Breast epithelium (tissue), 3 donors: ENCODE data around the gene PDLIM7.
A peak's percentile ranks its signal among the peaks of the same experiment; 100 is the strongest.

Source experiments
- CTCF ChIP-seq, 3 donors: fragments of 450-650 bp; IDR thresholded peaks; one replicate each; pipeline ENCODE4 v1.5.1; 2016 to 2017; ENCODE audit warnings: antibody characterized with exemption in 3 of 3, mild to moderate bottlenecking in 3 of 3, moderate library complexity in 3 of 3
- POLR2A ChIP-seq: fragments of 450-650 bp; IDR thresholded peaks from one replicate; pipeline ENCODE4 v1.6.1; 2016; ENCODE audit warnings: antibody characterized with exemption, mild to moderate bottlenecking, moderate library complexity
- POLR2AphosphoS5 ChIP-seq, 3 donors: sonication (generic); formaldehyde crosslinking; IDR thresholded peaks; one replicate each; pipeline ENCODE4 v1.6.1; 2017; ENCODE audit warnings: antibody characterized with exemption in 3 of 3

- TF ChIP-seq CTCF (IDR thresholded peaks at IDR 0.05), result peak in 2 of 3 donors; percentile 26 to 43
- no peak for TF ChIP-seq POLR2A
- no peak for TF ChIP-seq POLR2AphosphoS5 (IDR thresholded peaks at IDR 0.05)
Observed at GRCh38 chr5:177496070-177496726, 1.2 kb downstream of the PDLIM7 start.
